ENCODE results near the gene APPBP2.

- TF ChIP-seq CTCF (IDR thresholded peaks at IDR 0.05) (no peak), EZH2 (IDR thresholded peaks at IDR 0.05) (no peak)
Observed at GRCh38 chr17:60510031-60510430, 16.0 kb downstream of the APPBP2 start.

Data from neural progenitor cell (in vitro differentiated cells).